Type B pancreatic cell (in vitro differentiated cells): ENCODE results near the gene CDK2AP2. TPM values are rescaled to one million over a fixed set of nuclear protein-coding genes. Genes with fewer than 3 reads are reported as not detected.

Experiments used
- DNase-seq: peaks from one replicate; pipeline ENCODE4 v3.0.0; 2021; ENCODE audit warnings: mixed read lengths; ENCODE audit not compliant: unreplicated experiment; ENCODE audit errors: extremely low spot score
- H3K27ac Mint-ChIP-seq: 2 replicates; pipeline ENCODE4 v1.8.0; 2021; ENCODE audit warnings: mild to moderate bottlenecking, mixed read lengths
- H3K27me3 Mint-ChIP-seq: 2 replicates; pipeline ENCODE4 v1.8.0; 2021; ENCODE audit warnings: mixed read lengths
- H3K36me3 Mint-ChIP-seq: 2 replicates; pipeline ENCODE4 v1.8.0; 2021; ENCODE audit warnings: mixed read lengths
- H3K4me1 Mint-ChIP-seq: one replicate; pipeline ENCODE4 v1.8.0; 2021; ENCODE audit warnings: mixed read lengths; ENCODE audit not compliant: unreplicated experiment
- H3K4me3 Mint-ChIP-seq: 2 replicates; pipeline ENCODE4 v1.8.0; 2021; ENCODE audit warnings: mild to moderate bottlenecking, mixed read lengths
- H3K9me3 Mint-ChIP-seq: 2 replicates; pipeline ENCODE4 v1.8.0; 2021; ENCODE audit warnings: mixed read lengths
- CTCF ChIP-seq: fragments of 200-600 bp; sonication (generic); conservative IDR thresholded peaks from 2 replicates; pipeline ENCODE4 v1.5.0; 2021; ENCODE audit warnings: antibody characterized with exemption, mild to moderate bottlenecking
- total RNA-seq: library from RNA; stranded (reverse); gene quantifications from 2 replicates; pipeline ENCODE4 v1.2.1, GENCODE V29; 2021; ENCODE audit warnings: low replicate concordance

CDK2AP2 gene
- total RNA-seq, 1 donor from 2014 or later: 34.9 TPM

DNA sequence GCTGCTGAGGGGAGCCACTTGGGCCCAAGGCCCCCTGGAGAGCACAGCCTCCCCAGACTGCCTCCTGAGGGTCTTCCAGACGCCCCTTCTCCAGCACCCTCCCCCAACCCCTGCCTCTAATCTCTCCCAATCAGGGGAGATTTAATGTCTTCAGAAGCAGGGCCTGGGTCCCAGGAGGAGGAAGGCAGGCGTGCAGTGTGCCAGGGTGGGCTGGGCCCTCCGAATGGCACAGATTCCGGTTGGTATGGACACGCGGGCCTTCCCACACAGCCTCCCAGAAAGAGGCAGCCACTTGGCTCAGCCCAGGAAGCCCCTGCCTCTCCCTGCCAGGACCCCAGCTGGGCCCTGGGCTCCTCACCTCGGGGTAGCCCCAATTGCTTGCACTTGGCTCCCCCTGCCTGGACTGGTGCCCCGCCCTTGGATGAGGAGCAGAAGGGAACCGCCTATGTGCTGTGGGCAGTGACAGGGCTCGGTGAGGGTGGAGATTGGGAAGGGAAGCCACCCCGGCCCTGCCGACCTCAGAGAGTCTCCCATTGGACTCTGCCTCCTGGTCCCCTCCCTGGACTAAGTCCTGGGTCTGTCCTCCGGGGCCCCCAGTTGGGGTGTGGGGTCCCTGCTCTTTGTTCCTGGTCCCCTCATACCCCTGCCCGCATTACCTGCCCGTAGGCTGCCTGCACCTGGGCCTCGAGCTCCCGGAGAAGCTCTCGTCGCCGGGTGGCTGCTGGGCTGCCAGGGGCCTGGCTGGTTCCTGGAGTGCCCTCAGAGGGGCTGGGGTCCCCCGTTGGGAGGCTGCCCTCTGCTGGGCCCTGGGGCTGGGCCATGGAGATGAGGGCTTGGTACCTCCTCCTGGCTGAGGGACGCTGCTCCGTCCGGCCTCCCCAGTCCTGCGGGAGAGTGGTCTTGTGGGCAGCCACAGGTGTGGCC lies 15.9 kb upstream of the CDK2AP2 start:
- H3K4me3 Mint-ChIP-seq: no peak overlapping the region
- peaks cover 6% of the 10 kb centered on the region for H3K9me3 Mint-ChIP-seq
- peaks cover 14% of the 10 kb centered on the region for H3K27me3 Mint-ChIP-seq
- no peaks in the 10 kb centered on the region for H3K36me3 Mint-ChIP-seq
- DNase-seq: no peak
- no peak for TF ChIP-seq CTCF
- no peaks in the 10 kb centered on the region for H3K4me1 Mint-ChIP-seq
- H3K27ac Mint-ChIP-seq: no peak overlapping the region

GRCh38 chr11:67522844-67523555 lies 15.0 kb upstream of the CDK2AP2 start, which contains the start of gene CABP2:
Gene CABP2 (minus strand): TSS chr11:67523446. CDS start chr11:67523326, 120 bp downstream.
- Mint-ChIP-seq H3K27ac (no peak within 1 kb of the TSS), H3K4me3 (no peak within 1 kb of the TSS), H3K27me3 (peaks cover 18% of the 10 kb centered on the region), H3K36me3 (no peaks in the 10 kb centered on the region), H3K9me3 (peaks cover 6% of the 10 kb centered on the region), H3K4me1 (no peaks in the 10 kb centered on the region)
- no peak for DNase-seq
- no peak for TF ChIP-seq CTCF

DNA sequence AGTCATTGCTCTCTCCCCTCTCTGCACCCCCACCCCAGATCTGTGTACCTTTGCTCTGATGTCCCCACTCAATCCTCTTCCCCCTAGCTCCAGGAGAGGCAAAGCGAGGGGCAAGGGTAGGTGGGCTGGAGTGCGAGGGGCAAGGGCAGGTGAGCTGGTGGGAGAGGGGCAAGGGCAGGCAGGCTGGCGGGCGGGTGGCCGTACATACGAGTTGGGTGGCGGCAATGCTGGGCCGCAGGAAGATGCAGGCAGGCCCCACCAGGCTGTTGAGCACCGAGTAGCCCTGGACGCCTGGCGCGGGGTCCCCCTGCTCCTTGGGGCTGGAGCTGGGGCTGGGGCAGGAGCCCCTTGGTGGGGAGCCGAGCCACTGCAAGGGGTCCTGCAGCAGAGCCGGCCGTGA lies 14.4 kb upstream of the CDK2AP2 start:
- H3K9me3 Mint-ChIP-seq: peaks cover 2% of the 10 kb centered on the region
- no peaks in the 10 kb centered on the region for H3K4me1 Mint-ChIP-seq
- no peak for DNase-seq
- H3K27me3 Mint-ChIP-seq: peaks cover 15% of the 10 kb centered on the region
- H3K27ac Mint-ChIP-seq: no peak overlapping the region
- no peaks in the 10 kb centered on the region for H3K36me3 Mint-ChIP-seq
- H3K4me3 Mint-ChIP-seq: no peak overlapping the region
- TF ChIP-seq CTCF: no peak

- Mint-ChIP-seq H3K4me1 (no peaks in the 10 kb centered on the region), H3K9me3 (no peaks in the 10 kb centered on the region), H3K27me3 (peaks cover 11% of the 10 kb centered on the region), H3K27ac (no peak overlapping the region), H3K4me3 (no peak overlapping the region), H3K36me3 (no peaks in the 10 kb centered on the region)
- TF ChIP-seq CTCF: no peak
- DNase-seq: no peak
Observed at GRCh38 chr11:67521924-67522323, 14.0 kb upstream of the CDK2AP2 start.

DNA sequence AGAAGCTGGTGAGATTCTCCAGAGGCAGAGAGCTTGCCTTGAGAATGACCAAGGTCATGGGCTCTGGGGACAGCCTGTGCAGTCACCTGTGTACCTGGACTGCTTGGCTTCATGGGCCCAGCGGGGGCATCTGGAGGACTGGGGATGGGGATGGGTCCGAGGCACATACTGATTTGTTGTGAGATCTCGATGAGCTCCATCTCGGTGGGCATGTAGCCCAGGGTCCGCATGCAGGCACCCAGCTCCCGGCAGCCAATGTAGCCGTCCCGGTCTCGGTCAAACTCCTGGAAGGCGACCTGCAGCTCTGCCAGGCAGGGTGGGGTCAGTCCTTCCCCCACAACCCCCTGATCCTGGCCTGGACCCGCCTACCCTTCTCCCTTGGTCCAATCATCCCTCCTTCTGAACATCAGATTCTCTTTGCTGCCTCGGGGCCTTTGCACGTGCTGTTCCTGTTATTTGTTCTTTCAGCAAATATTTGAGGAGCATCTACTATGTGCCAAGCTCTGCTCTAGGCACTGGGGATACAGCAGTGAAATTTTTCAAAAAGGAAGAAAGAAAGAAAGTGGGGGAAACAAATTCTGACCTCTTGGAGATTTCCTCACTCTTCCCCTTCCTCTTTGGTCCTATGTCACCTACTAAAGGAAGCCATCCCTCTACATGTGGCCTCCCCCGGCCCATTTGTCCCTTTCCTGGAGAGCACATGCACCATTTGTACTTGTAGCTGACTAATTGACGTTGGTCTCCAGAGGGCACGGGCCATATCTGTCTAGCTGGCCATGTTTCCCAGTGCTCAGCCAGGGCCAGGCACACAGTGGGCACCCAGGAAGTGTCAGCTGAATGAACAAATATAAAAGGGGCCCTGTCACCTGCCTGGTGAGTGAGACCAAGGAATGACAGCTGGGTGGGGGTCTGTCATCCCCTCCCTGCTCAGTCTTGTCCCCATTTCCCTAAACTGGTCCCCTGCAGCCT lies 13.2 kb upstream of the CDK2AP2 start:
- no peak for TF ChIP-seq CTCF
- DNase-seq: no peak
- Mint-ChIP-seq H3K36me3 (no peaks in the 10 kb centered on the region), H3K9me3 (no peaks in the 10 kb centered on the region), H3K27ac (no peak overlapping the region), H3K4me1 (no peaks in the 10 kb centered on the region), H3K4me3 (no peak overlapping the region), H3K27me3 (peaks cover 9% of the 10 kb centered on the region)
